HG03159 (cell line): ENCODE data around the gene CCDC86.

Experiments
- ATAC-seq: cut with Tn5 transposase; IDR thresholded peaks from one replicate; pipeline ENCODE4 v1.9.1; 2021; ENCODE audit warnings: mild to moderate bottlenecking, moderate library complexity; ENCODE audit not compliant: unreplicated experiment

CCDC86 gene

DNA sequence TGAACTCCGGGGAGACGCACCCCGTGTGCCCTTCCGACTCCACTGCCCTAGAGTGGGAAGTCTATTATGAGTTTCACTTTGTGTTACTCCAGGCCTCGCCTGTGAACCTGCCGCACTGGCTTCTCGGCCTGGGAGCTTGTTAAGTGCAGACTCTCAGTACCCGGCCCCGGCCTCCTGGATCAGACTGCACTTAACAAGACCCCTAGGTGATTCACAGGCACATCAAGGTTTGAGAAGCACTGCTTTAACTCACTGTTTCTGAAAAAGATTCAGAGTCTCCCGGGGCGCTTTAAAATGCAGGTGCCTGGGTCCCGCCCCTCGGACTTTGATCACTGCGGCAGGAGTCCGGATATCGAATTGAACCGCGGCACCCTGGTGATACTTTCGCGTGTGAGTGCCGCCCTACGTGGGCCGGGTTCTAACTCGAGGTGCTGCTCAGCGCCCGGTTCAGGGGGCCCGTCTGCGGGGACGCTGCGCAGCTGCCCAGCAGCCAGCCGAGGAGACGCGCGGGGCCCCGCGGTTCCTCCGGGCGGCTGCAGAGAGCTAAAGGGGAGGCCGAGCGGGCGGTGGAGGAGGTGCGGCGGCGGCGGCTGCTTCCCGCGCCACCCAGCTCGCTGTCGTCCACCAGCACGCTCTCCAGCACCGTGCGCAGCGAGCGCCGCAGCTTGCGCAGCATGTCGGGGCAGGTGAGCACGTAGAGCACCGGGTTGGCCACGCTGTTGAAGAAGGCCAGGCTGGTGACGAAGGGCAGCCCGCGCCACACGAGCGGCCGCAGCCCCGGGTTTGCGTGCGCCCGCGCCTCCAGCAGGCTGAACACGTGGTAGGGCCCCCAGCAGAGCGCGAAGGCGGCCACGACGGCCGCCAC lies 10.4 kb downstream of the CCDC86 start:
- no peak for ATAC-seq

DNA sequence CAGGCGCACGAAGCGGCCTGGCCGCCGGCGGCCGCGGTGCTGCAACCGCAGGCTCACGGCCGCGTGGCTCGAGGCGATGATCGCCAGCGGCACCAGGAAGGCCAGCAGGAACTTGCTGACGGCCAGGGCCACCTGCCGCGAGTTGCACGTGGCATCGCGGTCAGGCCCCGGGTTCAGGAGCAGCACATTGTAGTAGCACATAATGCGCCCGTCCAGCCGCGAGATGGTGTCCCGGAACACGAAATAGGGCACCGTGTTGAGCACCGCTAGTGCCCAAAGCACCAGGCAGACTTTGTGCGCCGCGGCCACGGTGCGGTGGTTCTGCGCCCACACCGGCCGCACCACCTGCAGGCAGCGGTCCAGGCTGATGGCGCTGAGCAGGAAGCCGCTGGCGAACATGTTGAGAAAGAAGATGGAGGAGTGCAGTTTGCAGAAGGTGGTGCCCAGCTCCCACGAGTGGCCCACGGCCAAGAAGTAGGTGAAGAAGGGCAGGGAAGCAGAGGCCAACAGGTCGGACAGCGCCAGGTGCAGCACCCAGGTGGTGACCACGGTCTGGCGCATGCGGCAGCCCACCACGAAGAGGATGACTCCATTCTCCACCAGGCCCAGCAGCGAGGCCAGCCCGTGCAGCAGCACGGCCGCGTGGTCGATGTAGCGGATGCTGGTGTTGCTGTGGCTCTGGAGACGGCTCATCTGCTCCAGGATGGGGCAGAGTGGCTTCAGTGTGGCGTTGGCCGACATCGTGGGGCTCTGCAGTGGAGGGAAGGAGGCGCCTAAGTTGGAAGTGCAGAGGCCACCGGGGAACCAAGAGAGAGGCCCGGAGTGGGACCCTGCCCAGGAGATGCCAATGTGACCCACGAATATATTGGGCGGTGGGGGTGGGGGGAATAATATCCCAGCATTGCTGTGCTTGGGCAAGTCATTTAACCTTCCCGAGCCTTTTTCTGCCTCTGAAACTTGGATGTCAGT lies 11.4 kb downstream of the CCDC86 start:
- ATAC-seq, result no peak

DNA sequence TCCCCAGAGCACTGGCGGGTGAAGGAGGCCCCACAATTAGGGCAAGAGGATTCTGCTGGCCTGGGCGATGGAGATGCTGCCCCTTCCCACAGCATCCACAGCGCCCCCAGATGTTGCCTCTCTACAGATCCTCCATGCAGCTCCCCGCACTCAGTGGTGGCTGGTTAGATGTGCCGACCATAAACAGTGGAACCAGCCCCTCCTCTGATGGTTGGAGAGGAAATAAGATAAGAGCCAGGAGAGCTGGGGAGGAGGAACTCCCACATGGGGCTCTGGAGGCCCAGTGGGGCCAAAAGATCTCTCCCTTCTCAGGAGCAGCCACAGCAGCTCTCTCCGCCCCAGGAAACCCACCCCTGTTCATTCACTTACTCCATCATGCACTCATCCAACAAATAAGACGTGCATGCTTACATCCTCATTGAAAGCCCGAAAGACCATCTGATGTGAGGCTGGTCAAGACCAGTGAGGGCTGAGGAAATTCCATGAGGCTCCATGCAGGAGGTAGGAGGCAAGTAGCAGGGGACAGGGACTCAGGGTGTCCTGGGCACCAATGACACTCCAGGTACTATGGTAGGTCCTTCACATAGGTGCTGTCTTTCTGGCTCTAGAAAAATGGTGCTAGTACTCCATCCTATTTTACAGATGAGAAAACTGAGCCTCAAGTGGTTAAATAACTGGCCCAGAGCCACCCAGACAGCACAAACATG lies 12.4 kb downstream of the CCDC86 start:
- ATAC-seq, result no peak

- ATAC-seq, result no peak
These were observed 13.2 kb downstream of the CCDC86 start for GRCh38 chr11:60854847-60855725.

- no peak for ATAC-seq
These were observed 14.1 kb downstream of the CCDC86 start, which contains the start of gene PTGDR2 for GRCh38 chr11:60855726-60856633. PTGDR2 (minus strand) TSS chr11:60855950; CDS start chr11:60853722, 2,228 bp downstream.

GRCh38 chr11:60857378-60858232 lies 15.7 kb downstream of the CCDC86 start:
- no peak for ATAC-seq

GRCh38 chr11:60858236-60858635 lies 16.3 kb downstream of the CCDC86 start:
- no peak for ATAC-seq

DNA sequence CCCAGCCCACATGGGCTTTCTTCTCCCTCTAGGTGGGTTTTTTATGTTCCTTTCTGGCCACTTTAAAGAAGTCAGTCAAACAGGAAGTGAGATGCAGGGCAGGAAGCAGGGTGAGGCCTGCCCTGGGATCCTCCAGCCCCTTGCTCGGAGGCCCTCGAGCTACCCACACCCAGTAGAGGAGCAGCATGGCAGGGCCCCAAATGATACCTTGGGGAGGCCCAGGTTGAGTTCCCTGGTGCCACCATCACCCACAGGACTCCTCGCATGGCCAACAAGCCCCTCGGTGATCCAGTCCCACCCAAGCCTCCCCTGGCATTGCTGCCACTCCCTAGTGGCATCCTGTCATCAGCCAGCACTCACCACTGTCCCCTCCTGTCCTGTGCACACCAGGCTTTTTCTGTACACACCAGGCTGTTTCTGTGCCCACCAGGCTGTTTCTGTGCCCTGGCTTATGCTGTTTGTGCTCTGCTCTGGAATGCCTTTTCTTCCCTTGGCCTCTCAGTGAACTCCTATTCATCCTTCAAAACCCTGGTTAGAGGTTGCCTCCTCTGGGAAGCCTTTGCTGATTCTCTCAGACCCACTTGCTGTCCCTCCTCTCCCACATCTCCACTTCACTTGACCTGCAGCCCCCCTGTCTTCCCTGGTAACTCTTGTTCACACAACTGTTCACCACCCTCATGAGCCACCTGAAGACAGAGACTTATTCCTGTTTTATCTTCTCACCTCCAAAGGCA lies 17.0 kb downstream of the CCDC86 start:
- no peak for ATAC-seq

DNA sequence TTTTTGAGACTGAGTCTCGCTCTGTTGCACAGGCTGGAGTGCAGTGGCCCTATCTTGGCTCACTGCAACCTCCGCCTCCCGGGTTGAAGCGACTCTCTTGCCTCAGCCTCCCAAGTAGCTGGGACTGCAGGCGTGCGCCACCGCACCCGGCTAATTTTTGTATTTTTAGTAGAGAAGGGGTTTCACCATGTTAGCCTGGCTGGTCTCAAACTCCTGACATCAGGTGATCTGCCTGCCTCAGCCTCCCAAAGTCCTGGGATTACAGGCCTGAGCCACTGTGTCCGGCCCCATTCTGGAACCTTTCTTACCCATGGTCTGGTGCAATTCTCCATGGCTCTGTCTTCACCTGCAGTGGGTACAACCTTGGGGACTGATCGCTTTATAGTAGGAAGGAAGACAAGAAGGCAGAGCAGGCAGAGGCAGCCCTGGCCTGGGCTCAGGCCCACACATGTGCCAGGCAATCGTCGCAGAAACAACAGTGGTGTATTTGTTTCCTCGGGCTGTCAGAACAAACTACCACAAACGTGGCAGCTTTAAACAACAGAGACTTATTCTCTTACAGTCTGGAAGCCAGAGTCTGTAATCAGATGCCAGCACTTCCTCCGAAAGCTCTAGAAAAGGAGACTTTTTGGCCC lies 17.8 kb downstream of the CCDC86 start:
- no peak for ATAC-seq

GRCh38 chr11:60860943-60861342 lies 19.0 kb downstream of the CCDC86 start:
- no peak for ATAC-seq

DNA sequence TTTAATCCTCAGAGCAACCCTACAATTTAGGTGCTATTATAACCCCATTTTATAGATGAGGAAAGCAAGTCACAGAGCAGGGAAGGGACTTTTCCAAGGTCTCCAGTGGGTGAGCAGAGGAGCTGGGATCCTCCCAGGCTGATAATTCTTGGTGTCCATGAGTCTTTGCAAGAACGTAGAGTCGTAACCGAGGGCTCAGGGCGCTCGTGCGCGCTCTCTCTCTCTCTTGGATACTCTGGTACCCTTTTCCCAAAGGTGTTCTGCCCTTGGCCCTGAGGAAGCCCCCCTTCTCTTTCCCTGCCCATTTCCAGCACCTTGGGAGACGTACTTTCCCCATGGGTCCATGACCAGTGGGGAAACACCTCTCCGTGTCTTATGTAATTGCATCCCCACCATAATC lies 20.3 kb downstream of the CCDC86 start:
- ATAC-seq, result no peak

DNA sequence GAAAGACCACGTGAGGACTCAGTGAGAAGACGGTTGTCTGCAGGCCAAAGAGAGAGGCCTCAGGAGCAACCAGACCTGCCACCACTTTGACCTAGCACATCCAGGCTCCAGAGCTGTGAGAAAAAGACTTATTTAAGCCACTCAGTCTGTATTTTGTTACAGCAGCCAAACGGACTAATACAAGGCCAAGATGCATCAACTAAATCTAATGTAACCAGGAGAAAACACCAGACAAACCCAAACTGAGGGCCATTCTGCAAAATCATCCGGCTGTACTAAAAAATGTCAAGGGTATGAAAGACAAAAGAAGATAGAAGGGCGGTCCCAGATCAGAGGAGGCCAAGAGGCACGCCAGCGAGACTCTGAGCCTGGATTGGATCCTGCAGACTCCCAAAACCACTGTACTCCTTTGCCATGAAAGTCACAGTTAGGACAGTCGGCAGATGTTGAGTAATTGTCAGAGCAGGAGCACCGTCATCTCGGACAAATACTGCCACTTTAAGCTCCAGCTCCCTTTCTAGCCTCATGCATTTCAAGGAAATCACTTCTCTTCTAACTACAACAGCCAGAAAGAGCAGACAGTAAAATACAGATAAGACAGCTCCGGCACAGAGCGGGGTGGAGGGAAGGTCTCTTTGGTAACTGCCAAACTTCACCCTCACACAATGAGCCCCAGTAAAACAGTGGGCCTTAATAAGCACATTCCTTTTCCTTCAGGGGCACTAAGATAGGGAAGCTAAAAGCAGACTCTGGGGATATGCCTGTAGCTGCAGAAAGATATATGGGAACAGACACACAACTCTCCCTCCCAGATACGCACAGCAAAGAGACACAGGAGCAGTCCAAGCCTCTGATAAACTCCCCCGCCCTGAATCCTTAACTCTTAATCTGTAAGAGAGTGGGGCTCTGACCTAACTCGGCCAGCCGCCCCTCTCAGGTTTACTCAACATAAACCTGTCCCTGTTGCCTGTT lies 21.9 kb downstream of the CCDC86 start:
- no peak for ATAC-seq

GRCh38 chr11:60864856-60865513 lies 23.1 kb downstream of the CCDC86 start:
- ATAC-seq, result no peak

GRCh38 chr11:60866911-60867870 lies 25.3 kb downstream of the CCDC86 start, which contains the start of gene ZP1:
ZP1 (plus strand) TSS chr11:60867542; CDS start chr11:60867562, 20 bp downstream.
- no peak for ATAC-seq
